GM12891 (cell line): ENCODE data around the gene VEGFB.

Experiments used
- DNase-seq: peaks from one replicate; pipeline ENCODE4 v3.0.0; 2011; ENCODE audit warnings: low spot score; ENCODE audit not compliant: insufficient read length
- FAIRE-seq: peaks from 2 replicates; lab custom pipeline; 2011; peaks lifted over from hg19 to GRCh38; lab: Jason Lieb, UNC
- PAX5 ChIP-seq: IDR thresholded peaks from 2 replicates; pipeline ENCODE4 v1.6.1; 2011; ENCODE audit warnings: low read length, moderate library complexity, mild to moderate bottlenecking; ENCODE audit not compliant: insufficient read depth, severe bottlenecking
- POLR2A ChIP-seq: IDR thresholded peaks from 2 replicates; pipeline ENCODE4 v1.6.1; 2011; ENCODE audit warnings: low read depth, low read length, control low read depth
- POLR2AphosphoS5 ChIP-seq: IDR thresholded peaks from 2 replicates; pipeline ENCODE4 v1.6.1; 2011; ENCODE audit warnings: low read depth, low read length, control low read depth
- POU2F2 ChIP-seq: IDR thresholded peaks from 2 replicates; pipeline ENCODE4 v1.6.1; 2011; ENCODE audit warnings: low read depth, mild to moderate bottlenecking, control low read depth, low read length, moderate library complexity
- SPI1 ChIP-seq: IDR thresholded peaks from 2 replicates; pipeline ENCODE4 v1.6.1; 2011; ENCODE audit warnings: low read depth, low read length, control low read depth
- TAF1 ChIP-seq: IDR thresholded peaks from 2 replicates; pipeline ENCODE4 v1.6.1; 2011; ENCODE audit warnings: low read depth, low read length, control low read depth

The VEGFB gene

GRCh38 chr11:64210301-64211020, 23.9 kb upstream of the VEGFB start:
- FAIRE-seq (no peak), DNase-seq (no peak)
- TF ChIP-seq POLR2A (no peak), TAF1 (no peak), POLR2AphosphoS5 (no peak), PAX5 (no peak), POU2F2 (no peak), SPI1 (no peak)

DNA sequence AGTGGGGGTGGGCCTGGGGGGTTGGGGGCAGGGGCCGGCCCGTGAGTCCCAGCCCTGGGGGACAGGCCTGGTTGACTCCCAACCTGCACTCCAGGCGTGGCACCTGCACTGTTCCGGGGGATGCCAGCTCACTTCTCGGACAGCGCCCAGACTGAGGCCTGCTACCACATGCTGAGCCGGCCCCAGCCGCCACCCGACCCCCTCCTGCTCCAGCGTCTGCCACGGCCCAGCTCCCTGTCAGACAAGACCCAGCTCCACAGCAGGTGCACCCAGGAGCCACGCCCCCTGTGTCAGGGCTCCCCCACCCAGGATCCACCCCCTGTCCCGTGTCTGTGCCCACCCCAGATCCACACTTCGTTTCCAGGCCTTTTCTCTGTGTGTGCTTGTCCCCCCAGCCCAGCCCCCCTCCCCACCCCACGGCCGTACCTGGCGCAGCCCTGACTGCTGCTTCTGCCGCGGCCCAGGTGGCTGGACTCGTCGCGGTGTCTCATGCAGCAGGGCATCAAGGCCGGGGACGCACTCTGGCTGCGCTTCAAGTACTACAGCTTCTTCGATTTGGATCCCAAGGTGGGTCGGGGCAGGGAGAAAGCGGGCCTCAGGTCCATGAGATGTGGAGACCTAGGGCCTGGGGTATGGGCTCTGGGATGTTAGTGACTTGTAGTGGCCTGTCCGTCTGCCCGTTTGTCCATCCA, 23.1 kb upstream of the VEGFB start:
- no peak for TF ChIP-seq SPI1
- no peak for TF ChIP-seq PAX5
- no peak for TF ChIP-seq POU2F2
- no peak for TF ChIP-seq TAF1
- no peak for TF ChIP-seq POLR2A
- no peak for TF ChIP-seq POLR2AphosphoS5
- FAIRE-seq, result no peak
- DNase-seq, result no peak

GRCh38 chr11:64216879-64217278, 17.5 kb upstream of the VEGFB start:
- FAIRE-seq (no peak), DNase-seq (no peak)
- TF ChIP-seq SPI1 (no peak), POLR2AphosphoS5 (no peak), PAX5 (no peak), POU2F2 (no peak), POLR2A (no peak), TAF1 (no peak)

DNA sequence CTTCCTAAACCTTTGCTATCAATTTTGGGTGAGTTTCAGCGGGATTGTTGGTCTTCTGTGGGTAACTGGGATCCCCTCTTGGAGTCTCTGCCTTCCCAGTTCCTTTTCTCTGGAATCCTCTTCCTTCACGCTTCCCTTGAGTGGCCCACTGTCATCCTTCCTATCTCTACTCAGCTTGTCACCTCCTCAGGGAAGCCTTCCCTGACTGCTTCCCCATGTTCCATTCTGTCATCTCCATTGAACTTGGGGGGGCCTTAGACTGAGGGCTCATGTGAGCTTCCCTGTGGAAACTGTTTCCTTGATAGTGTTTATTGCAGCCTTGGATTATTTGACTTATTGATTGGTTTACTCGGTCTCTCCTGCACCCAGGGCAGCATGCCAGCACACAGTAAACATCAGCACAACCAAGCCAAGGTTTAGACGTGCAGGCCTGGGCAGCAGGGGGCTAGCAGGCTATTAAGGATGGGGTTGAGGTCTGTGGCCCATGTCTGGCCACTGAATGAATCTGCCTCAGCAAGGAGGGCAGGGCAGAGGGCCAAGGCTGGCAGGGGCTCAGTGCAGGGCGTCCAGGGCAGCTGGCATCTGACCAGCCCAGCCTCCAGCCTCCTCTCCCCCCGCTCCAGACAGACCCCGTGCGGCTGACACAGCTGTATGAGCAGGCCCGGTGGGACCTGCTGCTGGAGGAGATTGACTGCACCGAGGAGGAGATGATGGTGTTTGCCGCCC, 15.6 kb upstream of the VEGFB start:
- no peak for TF ChIP-seq SPI1
- TF ChIP-seq PAX5, result no peak
- no peak for TF ChIP-seq TAF1
- no peak for TF ChIP-seq POLR2AphosphoS5
- no peak for TF ChIP-seq POLR2A
- TF ChIP-seq POU2F2, result no peak
- no peak for DNase-seq
- FAIRE-seq, result no peak

- TF ChIP-seq TAF1 (no peak), POU2F2 (no peak), POLR2A (no peak), PAX5 (no peak), SPI1 (no peak), POLR2AphosphoS5 (no peak)
- no peak for FAIRE-seq
Measured at GRCh38 chr11:64219354-64219684, 15.1 kb upstream of the VEGFB start.

DNA sequence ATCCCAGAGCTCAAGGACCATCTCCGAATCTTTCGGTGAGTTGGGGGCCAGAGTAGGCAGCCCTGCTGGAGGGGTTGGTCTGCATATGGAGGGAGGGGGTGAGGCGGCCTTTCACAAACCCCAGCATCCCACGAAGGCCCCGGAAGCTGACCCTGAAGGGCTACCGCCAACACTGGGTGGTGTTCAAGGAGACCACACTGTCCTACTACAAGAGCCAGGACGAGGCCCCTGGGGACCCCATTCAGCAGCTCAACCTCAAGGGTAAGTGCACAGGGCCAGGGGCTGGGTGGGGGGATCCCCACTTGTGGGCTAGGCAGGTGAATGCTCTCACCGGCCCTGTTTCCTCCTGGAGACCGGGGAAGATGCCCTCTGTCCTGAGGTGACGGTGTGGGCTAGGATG, 14.6 kb upstream of the VEGFB start:
- TF ChIP-seq POU2F2 (no peak), POLR2AphosphoS5 (no peak), PAX5 (no peak), TAF1 (no peak), POLR2A (no peak), SPI1 (no peak)
- no peak for DNase-seq
- no peak for FAIRE-seq

More at GRCh38 chr11:64219354-64219684, 15.1 kb upstream of the VEGFB start:
- no peak for DNase-seq

GRCh38 chr11:64220271-64220670, 14.1 kb upstream of the VEGFB start:
- TF ChIP-seq POLR2A, result no peak
- TF ChIP-seq POU2F2, result no peak
- no peak for TF ChIP-seq PAX5
- no peak for TF ChIP-seq SPI1
- no peak for TF ChIP-seq TAF1
- TF ChIP-seq POLR2AphosphoS5, result no peak
- FAIRE-seq, result no peak

GRCh38 chr11:64220798-64221197, 13.6 kb upstream of the VEGFB start:
- no peak for FAIRE-seq
- TF ChIP-seq POLR2A (no peak), TAF1 (no peak), SPI1 (no peak), POLR2AphosphoS5 (no peak; the same call in 1 of the 2 replicates), PAX5 (no peak), POU2F2 (no peak)

More at GRCh38 chr11:64220271-64220670, 14.1 kb upstream of the VEGFB start:
- no peak for DNase-seq

GRCh38 chr11:64222651-64223000, 11.8 kb upstream of the VEGFB start:
- no peak for TF ChIP-seq POLR2A
- no peak for TF ChIP-seq POU2F2
- TF ChIP-seq POLR2AphosphoS5, result no peak
- no peak for TF ChIP-seq TAF1
- FAIRE-seq, result no peak
- no peak for DNase-seq

More at GRCh38 chr11:64220798-64221197, 13.6 kb upstream of the VEGFB start:
- DNase-seq, result no peak
